ENCODE results near the gene PLCD1. TPM values are rescaled to one million over a fixed set of nuclear protein-coding genes. Genes with fewer than 3 reads are reported as not detected.

Gene PLCD1
- total RNA-seq, 1 experiment from 2014 or later: 27.1 TPM

- H3K23me2 ChIP-seq (ENCODE audit: insufficient read length, low read depth, low read length, poor library complexity, severe bottlenecking): no peaks in the 10 kb centered on the region
- no peak overlapping the region for H3K14ac ChIP-seq (ENCODE audit: insufficient read depth, low read length)
- H4K5ac ChIP-seq (ENCODE audit: insufficient read length, low read depth, low read length): no peak overlapping the region
- H2BK5ac ChIP-seq (ENCODE audit: insufficient read length, low read length): no peak overlapping the region
- no peak overlapping the region for H3T11ph ChIP-seq (ENCODE audit: low read length)
- no peaks in the 10 kb centered on the region for H3K79me2 ChIP-seq (ENCODE audit: insufficient read depth, low read length)
- no peaks in the 10 kb centered on the region for H3K4me1 Mint-ChIP-seq
- no peak overlapping the region for H3K9ac ChIP-seq (ENCODE audit: extremely low read depth, insufficient read length, low read length)
- H3K9me3 Mint-ChIP-seq: no peaks in the 10 kb centered on the region
- H3K4me2 ChIP-seq (ENCODE audit: insufficient read depth, insufficient read length, low read length): no peak overlapping the region
- H4K91ac ChIP-seq (ENCODE audit: insufficient read length, low read depth, low read length): no peak overlapping the region
- no peak overlapping the region for H3K18ac ChIP-seq (ENCODE audit: insufficient read length, low read depth, low read length)
- no peak overlapping the region for H2BK15ac ChIP-seq (ENCODE audit: low read depth, low read length)
- no peak overlapping the region for H3K4me3 Mint-ChIP-seq
- H3K4ac ChIP-seq (ENCODE audit: low read depth, low read length): no peak overlapping the region
- no peak overlapping the region for H2AFZ ChIP-seq (ENCODE audit: low read length)
- no peaks in the 10 kb centered on the region for H3K4me1 ChIP-seq (ENCODE audit: insufficient read depth, low read length)
- H3K27me3 ChIP-seq (ENCODE audit: insufficient read depth, low read length): no peaks in the 10 kb centered on the region
- H4K8ac ChIP-seq (replicated peaks; ENCODE audit: insufficient read length, low read depth, low read length): no peak overlapping the region
- no peak overlapping the region for H2BK12ac ChIP-seq (ENCODE audit: insufficient read length, low read depth, low read length)
- no peak overlapping the region for H2BK120ac ChIP-seq (ENCODE audit: low read depth, low read length, poor library complexity, severe bottlenecking)
- no peak for DNase-seq
- H3K36me3 Mint-ChIP-seq (ENCODE audit: insufficient read depth in 1 of 3, low read depth in 3 of 3): peaks cover 0 to 7% (median 0%) of the 10 kb centered on the region in 3 experiments; a peak in 2 of 7 replicates
- H2AK5ac ChIP-seq (ENCODE audit: insufficient read length, low read length): no peak overlapping the region
- H3K27ac ChIP-seq (ENCODE audit: insufficient read length, low read depth, low read length): no peak overlapping the region
- 0 out of 7 replicates have a peak overlapping the region, but pooled peaks of 1 of the 3 experiments have one; percentile 22 for H3K27ac Mint-ChIP-seq
- H3K79me1 ChIP-seq (ENCODE audit: insufficient read depth, low read depth, low read length, poor library complexity, severe bottlenecking): no peaks in the 10 kb centered on the region
- H4K20me1 ChIP-seq (ENCODE audit: control insufficient read depth, insufficient read depth, insufficient read length): no peaks in the 10 kb centered on the region
- no peak for TF ChIP-seq CTCF (conservative IDR thresholded peaks at IDR 0.05)
- H3K9me3 ChIP-seq (ENCODE audit: control insufficient read depth, low read depth, low read length): no peaks in the 10 kb centered on the region
- WGBS (ENCODE audit: extremely low coverage, insufficient read length, low lambda C conversion rate): no CpG with 5 or more reads among the region's 7 CpGs
- no peak overlapping the region for H2BK20ac ChIP-seq (ENCODE audit: low read depth, low read length, poor library complexity, severe bottlenecking)
- no peak overlapping the region for H3K56ac ChIP-seq (ENCODE audit: insufficient read length, low read depth, low read length)
- H3K27me3 Mint-ChIP-seq (ENCODE audit: low read depth): no peaks in the 10 kb centered on the region
- H3K23ac ChIP-seq (ENCODE audit: insufficient read length, low read depth, low read length): no peak overlapping the region
Measured at GRCh38 chr3:37984051-37984450, 45.4 kb downstream of the PLCD1 start.

All from H9 (cell line).